SW480 (cell line): Measurements from ENCODE around the gene OR1D5.
A peak's percentile ranks its signal among the peaks of the same experiment; 100 is the strongest.
"Not testable (repeated sequence)": the region's sequence is repeated elsewhere in the genome, so short reads cannot be mapped to it uniquely, and the experiment has no call there.

ENCODE experiments used
- DNase-seq: peaks from one replicate; pipeline ENCODE4 v3.0.0-alpha.2; 2016; ENCODE audit warnings: low spot score

The OR1D5 gene, protein sequence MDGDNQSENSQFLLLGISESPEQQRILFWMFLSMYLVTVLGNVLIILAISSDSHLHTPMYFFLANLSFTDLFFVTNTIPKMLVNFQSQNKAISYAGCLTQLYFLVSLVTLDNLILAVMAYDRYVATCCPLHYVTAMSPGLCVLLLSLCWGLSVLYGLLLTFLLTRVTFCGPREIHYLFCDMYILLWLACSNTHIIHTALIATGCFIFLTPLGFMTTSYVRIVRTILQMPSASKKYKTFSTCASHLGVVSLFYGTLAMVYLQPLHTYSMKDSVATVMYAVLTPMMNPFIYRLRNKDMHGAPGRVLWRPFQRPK

DNA sequence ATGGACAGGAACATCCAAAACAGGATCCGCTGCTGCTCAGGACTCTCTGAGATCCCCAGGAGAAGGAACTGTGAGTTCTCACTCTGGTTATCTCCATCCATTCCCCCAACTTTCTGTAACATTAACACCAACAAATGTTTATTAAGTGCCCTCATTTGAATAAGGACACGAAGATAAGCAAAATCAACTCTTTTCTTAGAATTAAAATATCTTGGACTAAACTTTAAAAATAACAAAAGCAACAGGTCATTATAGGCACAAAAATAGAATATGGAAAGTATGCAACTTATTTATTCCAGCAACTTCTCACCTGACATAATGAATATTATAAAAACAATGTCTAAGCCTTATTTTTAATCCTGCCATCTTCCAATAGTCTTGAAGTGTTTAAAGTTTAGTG lies at the start of gene OR1D5:
Gene OR1D5, minus strand, starts transcription at position 101 of the 400 bp plus-strand sequence. Its CDS starts 0 bp downstream, at position 101.
- DNase-seq = not testable (repeated sequence)

DNA sequence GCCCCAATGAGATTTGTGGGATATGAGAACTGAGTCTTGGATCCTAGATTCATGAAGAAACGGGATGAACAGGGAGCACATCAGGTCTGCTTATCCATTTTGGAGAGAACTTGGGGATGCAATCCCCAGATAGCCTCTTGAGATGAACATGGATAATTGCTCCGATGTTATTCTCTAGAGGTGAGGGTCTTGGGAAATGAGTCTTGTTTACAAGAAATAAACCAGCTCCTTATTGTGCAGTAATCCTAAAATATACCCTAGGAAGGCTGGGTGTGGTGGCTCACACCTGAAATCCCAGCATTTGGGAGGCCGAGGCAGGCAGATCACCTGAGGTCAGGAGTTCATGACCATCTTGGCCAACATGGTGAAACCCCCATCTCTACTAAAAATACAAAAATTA lies 40.9 kb upstream of the OR1D5 start, which contains the start of gene OR1D2:
Gene OR1D2, minus strand, starts transcription at position 101 of the 400 bp plus-strand sequence. CDS start 11,426 bp downstream, outside the sequence.
- DNase-seq = no peak

DNA sequence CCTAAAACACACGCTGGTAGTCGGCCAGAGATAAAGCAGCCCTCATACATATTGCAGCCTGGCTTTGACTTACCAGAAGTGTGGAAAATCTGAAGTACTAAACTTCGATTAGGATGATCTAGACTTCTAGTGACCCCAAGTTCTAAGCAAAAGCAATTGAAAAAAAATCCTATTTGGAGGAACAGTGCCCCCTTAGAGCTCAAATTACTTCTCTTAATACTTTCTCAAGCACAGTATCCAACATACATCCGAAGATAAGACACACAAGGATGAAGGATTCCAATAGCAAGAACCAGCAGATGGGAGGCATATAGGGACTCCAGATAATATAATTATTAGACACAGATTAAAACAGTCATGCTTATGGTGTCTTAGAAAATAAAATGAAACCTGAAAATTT lies 10.4 kb upstream of the OR1D5 start:
- DNase-seq = not testable (repeated sequence)

DNA sequence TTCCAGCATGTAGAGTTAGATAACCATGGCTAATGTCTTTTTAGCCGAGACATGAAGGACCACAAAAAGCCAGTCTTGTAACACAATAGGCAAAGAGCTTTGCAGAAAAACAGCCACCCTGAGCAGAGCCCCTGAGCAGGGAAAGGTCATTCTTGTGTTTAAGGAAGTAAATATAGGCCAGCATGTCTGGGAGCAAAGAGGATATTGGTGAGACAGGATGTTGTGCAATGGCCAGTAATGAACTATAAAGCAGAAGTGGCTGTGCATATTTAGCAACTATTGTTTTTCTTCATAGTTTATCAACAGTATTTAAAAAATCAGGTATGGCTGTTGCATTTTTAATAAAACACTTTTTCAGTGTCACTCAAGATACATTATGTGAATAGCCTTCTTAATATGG lies 1.8 kb upstream of the OR1D5 start:
- DNase-seq = not testable (repeated sequence)

DNA sequence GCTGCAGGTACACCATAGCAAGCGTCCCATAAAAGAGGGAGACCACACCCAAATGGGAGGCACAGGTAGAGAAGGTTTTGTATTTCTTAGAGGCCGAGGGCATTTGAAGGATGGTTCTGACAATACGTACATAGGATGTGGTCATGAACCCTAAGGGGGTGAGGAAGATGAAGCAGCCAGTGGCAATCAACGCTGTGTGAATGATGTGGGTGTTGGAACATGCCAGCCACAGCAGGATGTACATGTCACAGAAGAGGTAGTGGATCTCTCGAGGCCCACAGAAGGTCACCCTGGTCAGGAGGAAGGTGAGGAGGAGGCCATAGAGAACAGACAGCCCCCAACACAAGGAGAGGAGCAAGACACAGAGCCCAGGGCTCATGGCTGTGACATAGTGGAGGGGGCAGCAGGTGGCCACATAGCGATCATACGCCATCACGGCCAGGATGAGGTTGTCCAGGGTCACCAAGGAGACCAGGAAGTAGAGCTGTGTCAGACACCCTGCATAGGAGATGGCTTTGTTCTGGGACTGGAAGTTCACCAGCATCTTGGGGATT lies 506 bp downstream of the OR1D5 start:
- DNase-seq = not testable (repeated sequence)

DNA sequence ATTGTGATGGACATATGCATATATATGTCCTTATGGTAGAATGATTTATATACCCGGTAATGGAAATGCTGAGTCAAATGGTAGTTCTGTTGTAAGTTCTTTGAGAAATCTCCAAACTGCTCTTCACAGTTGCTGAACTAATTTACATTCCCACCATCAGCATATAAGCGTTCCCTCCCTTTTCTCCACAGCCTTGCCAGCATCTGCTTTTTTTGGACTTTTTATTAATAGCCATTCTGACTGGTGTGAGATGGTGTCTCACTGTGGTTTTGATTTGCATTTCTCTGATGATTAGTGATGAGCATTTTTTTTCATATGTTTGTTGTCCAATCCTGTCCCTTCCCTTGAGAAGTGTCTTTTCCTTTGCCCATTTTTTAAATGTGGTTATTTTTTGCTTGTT lies 8.5 kb downstream of the OR1D5 start:
- DNase-seq = not testable (repeated sequence)

DNA sequence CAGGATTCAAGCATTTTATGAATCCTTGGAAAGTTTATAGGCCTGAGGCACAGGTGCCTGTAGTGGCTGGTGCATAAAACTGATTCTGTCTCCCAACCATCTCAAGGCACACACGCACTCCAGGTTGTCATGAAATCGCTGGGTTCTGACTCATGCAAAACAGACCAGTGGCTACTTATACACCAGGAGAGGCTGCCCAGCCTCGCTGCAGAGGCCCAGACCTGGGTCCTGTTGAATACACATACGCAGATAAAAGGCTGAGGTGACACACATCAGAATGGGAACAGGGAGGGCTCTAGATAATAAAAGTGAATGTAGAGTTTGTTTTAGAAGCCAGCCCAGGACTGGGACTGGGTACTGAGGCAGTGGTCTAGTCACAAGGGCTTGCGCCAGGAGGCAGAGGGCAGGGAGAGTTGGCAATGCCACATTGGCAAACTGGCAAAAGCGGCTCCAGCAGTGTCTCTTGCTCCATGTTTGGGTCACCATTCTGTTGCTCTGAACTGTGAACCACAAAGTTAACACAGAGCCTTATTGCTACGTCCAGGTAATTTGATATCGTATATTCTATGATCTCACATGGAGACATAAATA lies 13.6 kb downstream of the OR1D5 start:
- DNase-seq = no peak

DNA sequence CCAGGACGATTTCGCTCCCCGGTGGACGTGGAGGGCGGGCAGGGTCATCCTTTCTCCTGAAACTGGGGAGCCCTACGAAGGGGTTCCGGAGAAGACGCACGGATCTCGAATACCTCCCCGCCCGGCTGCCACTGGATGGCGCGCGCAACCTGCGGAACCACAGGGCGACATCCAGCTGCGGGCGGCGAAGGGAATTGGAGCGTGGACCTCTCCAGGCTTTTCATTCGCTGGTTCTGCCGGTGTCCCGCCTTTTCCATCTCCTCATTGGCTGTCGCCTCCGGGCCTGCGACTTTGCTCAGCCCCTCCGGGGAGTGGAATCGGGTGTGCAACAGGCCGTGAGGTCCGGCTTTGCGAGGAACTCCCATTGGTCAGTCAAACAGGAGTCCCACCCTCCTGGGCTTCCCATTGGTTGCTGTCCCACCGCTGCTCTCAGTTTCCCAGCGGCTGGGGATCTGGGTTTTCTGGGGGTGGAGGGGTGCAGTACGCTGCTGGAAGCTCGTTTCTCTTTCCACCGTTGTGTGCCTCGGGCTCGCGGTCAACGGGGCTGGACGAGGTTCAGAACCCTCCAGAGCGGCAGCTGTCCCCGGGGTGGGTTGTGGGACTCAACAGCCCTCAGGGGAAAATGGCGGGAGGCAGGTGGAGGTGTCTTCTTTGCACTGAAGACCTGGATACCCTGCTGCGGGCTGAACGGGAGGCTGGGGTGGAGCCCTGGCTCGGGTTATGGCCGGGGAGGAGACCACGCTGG lies 14.5 kb downstream of the OR1D5 start:
- peak; percentile 97 for DNase-seq

DNA sequence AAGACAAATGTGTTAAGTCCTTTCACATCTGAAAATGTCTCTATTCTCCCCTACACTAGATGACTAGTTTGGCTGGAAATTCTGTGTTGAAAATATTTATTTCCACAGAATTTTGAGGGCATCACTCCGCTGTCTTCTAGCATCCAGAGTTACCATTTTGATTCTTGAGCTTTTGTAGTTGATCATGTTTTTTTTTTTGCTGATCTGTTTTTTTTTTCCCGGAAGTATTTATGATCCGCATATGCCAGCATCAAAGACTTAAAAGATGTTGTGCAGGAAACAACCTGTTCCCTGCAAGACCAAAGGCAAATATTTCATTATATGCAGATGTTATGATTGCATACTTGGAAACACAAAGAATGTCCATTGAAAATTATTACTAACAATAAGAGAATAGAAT lies 16.7 kb downstream of the OR1D5 start:
- DNase-seq = no peak

DNA sequence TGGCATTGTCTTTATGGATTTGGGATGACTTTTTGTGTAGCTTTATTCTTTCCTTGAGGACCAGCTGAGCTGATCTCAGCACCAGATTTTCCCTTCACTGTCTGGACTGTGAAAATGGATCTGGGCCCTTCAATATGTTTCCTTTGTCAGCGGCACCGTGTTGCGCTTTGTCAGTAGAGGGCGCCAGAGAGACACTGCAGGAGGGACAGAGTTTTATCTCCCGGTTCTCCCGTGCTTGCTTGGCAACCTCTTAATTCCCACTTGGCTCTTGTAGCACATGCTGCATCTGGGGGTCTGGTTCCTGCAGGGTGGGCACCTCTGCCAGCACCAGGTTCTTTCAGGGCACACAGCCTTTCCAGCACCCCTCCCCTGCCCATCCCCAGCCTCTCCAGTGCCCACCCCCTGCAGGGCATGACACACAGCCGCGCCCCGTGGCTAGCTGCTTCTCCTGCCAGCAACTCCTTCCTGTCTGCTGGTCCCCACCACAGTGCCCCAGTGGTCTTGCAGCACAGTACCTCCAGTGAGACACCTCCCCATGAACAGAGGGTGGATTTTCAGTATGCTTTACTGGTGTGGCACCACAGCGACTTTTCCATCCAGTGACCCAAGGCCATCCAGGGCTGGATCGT lies 19.6 kb downstream of the OR1D5 start:
- peak; percentile 12 for DNase-seq

DNA sequence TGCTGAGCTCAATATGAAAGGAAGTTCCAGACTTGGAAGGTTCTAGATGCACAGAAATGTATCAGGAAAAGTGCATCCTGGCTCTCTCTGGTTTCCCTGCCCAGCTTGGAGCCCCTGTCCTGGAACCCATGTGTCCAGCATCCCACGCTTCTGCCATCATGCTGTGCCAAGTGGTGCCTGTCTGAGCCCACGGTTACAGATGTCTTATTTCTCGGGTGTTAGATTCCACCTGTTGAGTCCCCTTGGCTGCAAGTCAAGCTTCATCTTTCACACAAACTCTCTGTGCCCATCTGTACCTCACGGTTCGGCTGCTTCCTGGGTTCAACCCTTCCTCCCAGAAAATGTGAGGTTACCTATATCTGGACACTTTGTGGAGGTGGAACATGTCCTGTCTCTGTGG lies 22.5 kb downstream of the OR1D5 start:
- no peak for DNase-seq

DNA sequence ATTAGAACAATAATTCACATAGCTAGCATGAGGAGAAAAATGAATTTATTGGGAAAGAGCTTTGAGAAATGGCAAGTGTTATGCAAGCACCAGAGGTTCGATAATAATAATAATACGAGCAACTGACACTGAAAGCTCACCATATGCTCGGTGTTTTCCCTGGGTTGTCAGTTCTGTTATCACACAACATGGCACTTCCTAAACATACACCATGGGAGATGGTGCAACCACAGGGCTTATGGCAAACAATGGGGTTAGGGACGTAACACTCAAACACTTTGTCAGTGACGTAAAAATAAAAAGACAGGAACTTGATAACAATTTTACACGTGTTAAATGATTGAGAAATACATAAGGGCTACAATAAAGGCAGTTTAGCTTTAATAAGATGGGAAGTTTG lies 23.7 kb downstream of the OR1D5 start:
- no peak for DNase-seq

DNA sequence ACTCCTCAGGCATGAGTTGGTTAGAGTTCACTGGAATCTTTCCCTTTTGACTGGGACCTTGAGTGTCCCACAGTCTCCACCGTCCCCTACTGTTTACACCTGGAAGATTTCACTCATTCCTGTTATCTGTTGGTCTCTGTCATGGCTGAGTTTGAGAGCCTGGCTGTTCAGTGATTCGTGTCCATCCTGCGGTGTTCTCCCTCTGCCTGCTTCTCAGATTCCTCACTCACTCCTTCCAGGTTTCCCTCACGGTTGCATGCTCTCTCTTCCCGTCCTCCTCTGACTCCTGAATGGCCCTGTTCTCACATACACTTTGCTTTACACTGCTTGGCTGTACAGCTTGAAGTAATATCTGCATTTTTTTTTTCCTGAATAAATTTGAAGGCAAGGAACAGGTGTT lies 24.5 kb downstream of the OR1D5 start:
- no peak for DNase-seq

DNA sequence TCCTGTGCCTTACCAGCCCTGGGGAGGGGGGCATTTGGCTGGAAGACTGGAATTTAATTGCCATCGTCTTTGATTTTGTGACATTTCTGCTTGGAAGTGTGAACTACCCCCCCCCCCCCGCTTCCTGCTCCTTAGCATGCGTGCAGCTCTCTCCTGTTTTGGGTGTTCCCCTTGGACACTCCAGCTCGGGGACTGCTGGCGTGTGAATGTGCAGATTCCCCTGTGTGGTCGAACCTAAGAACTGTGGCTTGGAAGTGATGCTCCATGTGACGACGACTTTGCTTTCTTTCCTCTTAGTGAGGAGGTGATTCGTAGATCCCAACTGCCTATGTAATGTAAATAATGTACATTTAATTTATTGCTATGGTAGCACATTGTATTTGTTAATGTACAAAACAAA lies 26.1 kb downstream of the OR1D5 start:
- no peak for DNase-seq

DNA sequence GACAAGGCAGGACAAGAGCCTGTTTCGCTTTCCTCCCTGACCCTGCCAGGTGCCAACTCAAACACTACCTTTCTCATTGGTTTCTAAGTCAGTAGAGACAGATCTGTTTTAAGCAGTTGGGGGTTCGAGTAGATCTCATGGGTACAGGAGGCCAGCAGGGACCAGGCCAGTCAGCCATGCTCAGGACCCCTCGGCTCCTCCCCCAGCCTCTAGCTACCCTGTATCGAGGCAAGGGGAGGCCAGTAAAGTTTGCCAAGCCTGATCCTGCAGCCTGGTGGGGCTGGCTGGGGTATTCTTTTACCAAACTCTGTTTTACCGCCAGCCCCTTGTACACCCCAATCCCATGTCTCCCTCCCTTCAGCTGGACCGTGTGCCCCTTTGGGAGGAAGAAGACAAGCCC lies 26.6 kb downstream of the OR1D5 start:
- DNase-seq = no peak

DNA sequence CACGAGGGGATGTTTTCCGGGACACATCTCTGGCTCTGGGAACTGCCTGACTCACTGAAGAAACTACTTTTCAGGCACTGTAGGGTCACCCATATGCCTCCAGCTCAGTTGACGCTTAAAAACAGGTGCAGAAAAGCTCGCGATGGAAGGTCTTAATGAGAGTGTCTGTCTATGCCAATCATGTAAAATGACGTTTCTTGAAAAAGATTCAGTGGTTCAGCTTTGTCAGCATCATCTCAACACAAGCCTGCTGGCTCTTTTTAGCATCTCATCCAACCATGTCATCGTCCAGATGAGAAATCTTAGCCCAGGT lies 27.5 kb downstream of the OR1D5 start:
- DNase-seq = no peak

DNA sequence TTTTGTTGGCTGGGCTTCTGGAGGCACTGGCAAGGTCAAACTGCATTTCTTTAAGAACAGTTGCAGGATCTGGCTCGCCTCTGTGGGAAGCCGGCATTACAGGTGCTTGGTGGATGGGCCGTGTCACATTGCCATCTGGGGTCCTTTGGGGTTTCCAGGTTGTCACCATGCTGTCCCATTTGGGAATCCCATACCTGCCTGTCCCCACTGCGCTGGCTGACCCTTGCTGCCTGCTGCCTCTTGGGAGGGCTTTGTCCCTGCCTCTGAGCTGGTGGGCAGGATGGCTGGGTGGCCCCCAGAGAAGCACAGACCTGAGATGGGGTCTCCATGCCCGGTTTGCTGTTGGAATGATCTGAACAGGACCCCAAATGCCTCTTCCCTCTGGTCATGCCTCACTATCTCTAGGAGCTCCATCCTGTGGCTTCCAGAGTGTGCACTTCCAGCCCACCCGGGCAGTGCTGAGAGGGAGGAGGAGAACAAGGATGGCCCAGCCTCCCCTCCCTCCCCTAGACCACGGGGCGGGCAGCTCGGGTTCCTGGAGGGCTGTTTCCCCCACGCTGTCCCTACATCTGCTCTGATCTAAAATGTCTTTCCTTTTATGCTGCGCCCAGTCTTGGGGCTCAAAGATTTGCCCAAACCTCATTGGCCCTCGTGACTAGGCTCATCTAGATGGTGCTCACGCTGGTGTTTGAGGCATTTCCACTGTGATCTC lies 28.0 kb downstream of the OR1D5 start:
- no peak for DNase-seq

DNA sequence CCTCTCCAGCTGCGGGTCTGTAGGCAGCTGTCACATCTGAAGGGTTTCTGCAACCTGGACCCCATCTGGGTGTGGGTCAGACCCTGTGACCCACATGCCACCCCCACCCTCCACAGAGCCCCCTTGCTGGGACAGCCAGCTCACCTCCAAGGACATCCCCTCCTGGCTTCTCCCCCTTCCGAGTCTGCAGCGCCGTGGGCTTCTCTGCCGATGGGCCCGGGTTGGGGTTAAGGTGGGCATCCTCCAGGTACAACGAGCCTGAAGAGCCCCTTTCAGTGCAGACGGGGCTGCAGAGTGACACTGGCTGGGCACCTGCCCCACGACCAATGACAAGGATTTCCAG lies 28.9 kb downstream of the OR1D5 start:
- DNase-seq = no peak

DNA sequence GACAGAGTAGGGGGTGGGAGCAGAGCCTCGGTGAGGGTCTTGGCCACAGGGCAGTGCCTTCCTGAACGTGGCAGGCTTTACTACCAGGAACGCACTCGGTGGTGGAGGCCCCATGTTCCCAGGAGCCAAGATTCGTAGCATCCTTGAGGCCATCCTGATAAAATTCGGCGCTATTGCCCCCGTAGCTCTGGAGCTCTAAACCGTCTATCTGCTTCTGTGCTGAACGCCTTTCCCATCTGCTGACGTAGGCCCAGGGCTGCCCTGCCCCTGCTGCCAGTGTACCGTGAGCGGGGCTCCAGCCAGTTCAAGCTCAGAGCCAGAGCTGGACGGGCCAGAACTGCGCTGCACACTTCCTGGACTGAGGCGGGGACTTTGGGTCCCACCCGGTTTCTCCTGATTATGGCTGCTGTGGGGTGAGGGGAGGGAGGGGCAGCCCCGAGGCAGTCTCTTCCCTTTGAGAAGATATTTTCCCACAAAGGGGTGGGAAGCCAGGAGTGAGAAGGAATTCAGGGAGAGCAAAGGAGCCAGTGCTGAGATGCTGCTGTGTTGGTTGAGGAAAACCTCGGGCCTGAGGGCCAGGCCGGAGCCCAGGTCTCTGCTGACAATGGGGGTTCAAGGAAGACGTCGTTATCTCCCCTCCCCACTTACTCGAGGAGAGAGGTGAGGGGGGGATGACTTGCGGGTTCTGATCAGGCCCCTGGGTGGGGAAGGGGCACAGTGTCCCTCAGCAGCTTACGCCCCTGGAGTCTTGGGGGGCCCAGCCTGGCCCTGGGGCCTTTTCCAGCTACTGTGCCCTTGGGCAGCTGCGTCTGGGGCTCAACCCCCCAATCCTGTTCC lies 29.4 kb downstream of the OR1D5 start:
- no peak for DNase-seq

DNA sequence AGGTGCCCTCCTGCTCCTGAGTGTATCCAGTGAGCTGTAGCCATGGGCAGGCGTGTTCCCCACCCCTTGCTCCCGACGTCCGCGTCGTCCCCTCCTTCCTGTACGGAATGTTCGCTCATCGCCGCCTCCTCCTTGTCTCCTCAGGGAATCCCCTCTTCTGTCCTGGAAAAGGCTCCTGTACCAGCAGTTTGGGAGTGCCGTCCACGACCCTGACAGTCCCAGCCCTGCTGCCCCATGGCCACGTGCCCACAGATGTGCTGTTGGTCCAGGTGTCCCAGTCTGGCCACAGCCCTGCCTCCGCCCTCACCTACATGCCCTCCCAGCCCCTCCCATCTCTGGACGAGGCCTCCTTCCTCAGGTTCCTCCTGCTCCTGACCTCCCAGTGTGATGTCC lies 30.2 kb downstream of the OR1D5 start:
- DNase-seq = no peak
